ENCODE data around the gene ZEB2.

Gene ZEB2

DNA sequence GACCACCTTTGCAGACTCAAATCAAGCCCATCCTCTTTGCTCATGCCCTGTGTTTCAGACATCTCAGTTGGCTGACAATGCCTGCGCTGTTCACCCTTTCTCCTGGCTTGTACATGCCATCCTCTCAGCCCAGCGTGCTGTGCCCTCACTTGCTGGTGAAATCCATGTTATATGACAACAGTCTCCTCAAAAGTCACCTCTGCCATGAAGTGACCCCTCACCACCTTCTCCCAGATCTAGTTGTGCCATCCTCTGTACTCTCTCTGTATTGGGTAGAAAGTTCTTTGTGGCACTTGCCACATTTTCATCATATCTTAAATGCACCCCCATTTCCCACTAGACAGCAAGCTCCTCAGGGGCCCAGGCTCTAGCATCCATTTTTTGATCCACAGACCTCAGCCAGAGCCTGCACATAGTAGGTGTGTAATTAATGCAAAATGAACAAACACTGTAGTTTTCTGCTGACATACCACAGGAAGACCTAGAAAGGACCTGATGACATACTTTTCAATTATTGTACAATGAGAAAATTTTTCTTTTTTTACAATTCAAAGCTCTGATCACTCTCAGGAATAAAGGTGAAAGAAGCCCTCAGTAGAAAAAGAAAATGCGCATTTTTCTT, 22.8 kb downstream of the ZEB2 start:
- in situ Hi-C loops (cut with HindIII; ENCODE audit: low sequenced_read_pairs): no loop called here

DNA sequence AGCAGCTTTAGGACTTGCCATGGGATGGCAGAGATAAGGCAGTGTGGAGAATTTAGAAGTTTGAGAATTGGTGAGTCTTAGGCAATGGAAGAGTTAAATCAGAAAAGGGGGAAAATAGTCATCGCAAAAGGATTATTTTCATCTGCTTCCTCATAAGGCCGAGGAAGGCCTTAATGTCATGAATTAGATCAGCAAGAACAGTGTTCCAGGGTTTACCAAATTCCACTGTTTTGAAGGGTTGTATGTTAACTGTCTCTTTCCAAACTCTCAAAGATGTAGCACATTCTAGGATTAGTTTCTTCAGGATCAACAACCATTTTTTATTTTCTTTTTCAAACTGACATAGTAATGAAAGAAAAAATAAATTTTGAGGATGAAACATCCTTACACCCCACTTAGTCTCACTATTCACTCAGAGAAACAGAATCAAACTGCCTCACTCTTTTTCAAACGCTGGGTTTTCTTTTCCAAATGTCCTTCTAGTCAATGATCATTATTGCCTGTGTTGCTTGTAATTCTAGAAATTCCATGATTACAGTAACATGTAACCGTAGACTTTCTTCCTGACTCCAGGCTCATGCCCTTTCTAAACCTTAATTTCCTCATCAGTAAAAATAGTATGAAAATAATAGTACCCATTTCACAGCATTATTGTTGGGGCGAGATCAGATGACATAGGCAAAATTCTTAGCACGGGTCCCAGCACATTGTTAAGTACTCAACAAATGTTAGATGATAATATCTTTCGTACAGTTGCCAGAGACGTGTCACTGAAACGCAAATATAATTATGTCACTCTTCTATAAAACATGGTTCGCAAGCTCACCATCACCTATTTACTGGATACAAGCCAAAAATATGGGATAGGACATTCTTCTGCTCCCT, 23.6 kb downstream of the ZEB2 start:
- in situ Hi-C loops (cut with HindIII; ENCODE audit: low sequenced_read_pairs): no loop called here

DNA sequence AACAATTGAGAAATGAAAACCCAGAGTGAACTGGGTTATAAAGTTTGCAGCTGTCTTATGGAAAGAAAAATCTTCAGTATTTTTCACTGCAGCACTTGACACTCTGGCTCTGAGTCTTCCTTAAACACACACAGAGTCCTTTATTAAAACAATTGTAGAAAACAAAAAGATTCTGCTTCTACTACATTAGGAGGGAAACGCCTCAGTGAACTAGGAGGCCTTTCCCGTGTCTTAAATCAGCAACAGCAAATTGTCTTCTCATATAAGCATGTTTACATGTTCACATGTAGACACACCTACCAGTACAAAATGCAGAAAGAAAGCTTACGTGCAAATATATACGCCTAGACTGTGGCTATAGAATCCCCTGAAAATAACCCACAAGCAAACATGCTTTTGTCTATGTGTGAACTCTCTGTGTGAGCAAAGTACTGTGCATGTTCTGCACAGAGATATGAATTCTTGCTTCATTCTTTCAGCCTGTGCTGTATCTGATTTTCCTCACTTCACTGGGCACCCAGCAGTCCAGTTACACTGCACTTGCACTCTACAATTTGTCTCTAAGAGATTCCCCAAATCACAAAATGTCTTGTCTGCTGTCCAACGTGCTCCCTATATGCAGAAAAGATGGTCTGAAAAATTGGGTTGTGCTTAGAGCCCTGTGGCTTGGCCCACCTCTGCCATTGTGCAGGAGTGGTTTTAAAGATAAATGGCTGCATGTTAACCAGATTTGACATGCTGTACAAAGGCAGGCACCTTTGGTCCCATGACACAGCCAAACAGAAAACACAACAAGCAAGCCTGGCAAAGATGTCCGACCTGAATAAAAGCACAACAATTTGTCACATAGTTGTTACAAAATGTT, 24.5 kb downstream of the ZEB2 start:
- in situ Hi-C loops (cut with HindIII; ENCODE audit: low sequenced_read_pairs): no loop called here

DNA sequence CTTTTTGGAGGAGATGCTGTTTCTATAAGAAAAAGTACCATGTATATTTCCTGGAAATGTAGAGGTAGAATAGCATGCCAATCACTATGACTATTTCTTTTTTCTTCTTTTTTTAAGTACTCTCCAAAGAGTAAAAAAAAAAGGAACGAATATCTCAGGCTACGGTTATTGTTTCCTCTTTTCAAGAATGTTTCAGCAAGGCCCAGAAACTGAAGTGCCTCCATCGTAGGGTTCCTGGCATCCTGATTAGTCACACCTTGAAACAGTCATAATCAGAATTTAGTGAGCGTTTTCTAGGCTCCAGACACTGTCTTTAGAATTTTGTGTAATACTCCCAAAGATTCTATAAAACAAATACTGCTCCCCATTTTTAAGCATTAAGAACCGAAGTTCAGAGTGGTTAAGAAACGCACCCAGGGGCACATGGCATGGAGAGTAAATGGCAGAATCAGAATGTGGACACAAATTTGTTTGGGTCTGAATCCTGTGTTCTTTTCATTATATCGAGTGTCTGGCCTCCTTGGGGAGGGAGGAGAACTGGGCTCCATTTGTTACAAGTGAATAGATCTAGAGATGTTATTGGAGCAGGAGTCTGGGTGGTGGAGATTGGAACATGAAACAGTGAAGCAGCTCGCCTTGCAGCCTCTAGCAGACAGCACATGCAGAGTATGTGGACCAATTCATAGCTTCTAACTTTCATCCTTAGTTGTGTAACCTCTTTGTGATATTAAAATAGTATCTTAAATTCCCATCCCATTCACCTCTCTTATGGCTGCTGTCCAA, 26.7 kb downstream of the ZEB2 start:
- in situ Hi-C loops (cut with HindIII; ENCODE audit: low sequenced_read_pairs): no loop called here

DNA sequence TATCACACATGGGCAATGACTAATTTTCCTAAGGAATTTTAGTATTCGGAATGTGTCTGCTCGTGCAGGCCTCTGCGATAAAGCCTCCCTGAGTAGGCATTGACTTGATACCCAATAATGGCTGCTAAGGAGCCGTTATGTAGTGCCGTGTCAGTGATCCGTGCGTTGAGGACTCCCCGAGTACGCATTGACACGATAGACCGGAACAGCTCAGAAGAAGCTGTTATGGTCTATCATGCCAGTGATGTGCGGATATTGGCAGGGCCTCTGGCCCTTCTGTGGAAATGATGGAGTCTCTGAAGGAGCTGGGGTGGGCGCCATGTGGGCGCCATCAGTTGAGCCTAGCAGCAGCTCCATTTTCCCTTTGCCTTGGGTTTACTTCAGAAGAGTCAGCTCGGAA, 29.1 kb downstream of the ZEB2 start:
- in situ Hi-C loops (cut with HindIII; ENCODE audit: low sequenced_read_pairs): no loop called here

DNA sequence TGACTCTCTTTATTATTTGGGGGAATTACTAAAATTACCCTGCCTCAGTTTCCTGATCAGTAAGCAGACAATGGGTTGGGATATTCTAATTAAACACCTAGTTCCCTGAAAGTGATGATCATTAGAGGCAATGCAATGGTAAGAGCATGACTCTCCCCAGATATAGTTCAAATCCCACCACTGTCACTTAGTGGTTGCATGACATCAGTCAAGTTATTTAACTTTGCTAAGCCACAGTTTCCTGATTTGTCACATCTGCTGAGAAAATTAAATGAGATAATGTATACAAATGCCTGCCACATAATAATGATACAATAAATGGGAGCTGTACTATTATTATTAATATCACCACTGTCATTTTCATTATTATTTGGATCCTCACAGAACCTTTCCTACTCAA, 29.9 kb downstream of the ZEB2 start:
- in situ Hi-C loops (cut with HindIII; ENCODE audit: low sequenced_read_pairs): no loop called here

DNA sequence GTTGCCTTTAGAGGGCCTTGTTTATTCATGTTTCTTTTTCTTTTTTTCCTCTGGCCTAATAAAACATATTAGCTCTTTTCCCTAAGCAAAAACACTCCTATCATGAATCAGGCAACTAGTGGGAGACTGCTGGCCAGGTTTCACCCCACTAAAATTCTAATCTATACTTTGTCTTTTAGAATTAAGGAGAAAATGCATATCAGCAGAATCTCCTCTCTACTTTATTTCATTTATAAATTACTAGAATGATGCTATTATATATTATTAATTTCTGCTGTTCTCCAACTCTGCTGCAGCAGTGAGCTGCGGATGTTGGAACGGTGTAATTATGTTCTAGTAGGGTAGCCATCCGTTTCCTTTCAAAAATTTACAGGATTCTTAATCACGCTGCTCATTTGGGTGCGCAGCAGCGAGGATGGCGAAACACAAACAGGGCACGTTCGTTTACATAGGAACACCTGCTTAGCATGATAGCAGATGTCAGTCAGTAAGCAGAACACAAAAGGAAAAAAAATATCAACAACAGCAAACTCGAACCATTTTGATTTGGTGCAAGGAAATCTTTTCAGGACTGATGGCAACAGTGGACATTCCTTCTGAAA, 30.5 kb downstream of the ZEB2 start:
- in situ Hi-C loops (cut with HindIII; ENCODE audit: low sequenced_read_pairs): no loop called here

DNA sequence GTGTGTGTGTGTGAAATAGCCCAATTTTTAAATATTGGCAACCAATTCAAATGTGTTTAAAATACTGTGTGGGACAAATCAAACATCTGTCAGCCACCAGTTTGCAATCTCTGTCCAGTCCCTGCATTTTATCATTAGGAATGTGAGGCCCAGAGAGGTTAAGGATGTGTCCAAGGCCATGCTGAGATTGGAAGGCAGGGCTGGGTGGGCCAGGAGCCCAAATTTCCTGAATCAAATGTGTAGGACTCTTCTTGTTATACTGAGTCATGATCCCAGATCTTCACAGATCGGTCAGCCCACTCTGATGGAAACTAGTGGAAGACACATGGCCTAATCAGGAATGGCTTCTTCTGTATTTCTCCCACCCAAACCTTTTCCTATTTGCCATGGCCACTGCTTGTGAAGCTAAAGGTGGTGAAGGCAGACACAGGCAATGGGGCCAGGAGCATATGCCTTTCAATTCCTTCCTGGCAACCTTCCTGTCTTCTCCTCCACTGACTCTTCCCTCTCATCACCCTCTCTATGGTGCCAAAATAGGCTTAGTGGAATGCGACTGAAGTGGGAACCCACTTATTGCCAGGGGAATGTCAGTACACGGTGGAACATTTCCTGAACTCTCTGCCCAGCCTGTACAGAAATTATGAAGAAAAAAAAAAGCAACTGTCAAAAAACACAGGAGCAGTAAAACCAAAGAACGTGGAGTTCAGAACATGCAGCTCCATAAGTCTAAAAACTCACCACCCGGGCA, 35.5 kb downstream of the ZEB2 start:
- in situ Hi-C loops (cut with HindIII; ENCODE audit: low sequenced_read_pairs): no loop called here

DNA sequence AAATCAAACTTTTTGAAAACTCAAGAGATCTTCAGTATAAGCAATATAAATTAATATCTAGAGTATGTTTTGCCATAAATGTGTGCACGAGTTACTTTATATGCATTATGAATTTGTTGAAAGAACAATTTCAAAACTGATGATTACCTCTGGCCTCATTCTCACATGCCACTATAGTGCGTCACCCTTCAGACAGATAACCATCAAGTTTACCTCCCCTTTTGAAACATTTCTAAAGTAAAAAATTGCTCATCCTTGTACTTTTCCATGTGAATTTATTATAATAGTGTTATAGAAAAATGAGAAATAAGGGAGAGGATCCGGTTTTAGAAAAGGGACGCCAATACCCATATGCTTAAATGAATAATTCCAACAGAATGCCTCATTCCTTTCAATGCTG, 38.3 kb downstream of the ZEB2 start:
- in situ Hi-C loops (cut with HindIII; ENCODE audit: low sequenced_read_pairs): no loop called here

DNA sequence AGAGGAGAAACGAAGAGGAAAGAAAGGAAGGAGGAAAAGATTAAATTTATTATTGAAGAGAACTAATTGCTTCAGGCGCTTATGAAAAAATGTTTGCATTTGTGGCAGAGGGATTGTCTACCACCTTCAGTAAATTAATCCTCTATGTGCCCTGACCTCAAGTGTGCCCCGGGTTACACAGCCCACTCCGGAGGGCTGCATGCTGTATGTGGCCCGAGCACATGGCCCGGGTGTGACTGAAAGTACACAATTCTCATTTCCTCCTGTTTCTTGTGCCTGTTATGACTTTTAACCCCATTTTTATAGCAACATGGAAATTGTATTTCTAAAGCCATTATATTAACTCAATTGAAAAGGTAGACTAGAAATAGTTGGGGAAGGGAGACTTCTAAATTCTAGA, 38.8 kb downstream of the ZEB2 start:
- in situ Hi-C loops (cut with HindIII; ENCODE audit: low sequenced_read_pairs): no loop called here

DNA sequence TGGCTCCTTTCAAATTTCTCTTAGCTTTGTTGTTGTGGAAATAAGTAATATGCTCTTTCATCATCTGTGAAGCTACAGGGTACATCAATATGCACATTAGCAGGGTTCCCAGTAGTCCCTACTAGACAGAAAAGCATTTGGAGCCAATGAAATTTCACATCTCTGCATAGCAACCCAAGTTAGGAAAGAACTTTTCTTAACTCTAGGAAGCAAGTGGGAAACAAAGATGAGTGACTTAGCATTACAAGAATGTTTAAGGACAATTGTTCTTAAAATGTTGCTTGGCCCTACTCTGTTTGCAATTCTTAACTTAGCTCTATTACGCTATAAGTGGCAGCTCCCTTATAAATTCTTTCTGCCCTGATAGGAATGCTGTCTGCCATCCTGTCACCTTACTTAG, 39.6 kb downstream of the ZEB2 start:
- in situ Hi-C loops (cut with HindIII; ENCODE audit: low sequenced_read_pairs): no loop called here

DNA sequence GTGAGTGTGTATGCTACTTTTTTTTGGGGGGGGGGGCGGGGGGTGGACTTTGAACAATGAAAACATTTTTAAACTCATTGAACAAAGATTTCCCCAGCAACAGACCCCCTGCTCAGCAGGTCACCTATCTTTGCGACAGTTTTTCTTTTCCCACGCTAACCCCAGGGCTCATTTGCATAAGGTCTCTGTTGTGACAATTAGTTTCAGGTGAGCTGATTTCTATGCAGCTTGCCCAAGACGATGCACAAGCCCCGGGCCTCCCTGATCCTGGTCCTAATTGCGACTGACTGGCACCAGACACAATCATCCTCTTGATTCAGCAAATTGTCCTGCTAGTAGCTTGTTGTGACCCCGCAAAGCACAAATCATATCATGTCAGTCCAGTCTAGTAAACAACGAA, 40.3 kb downstream of the ZEB2 start:
- in situ Hi-C loops (cut with HindIII; ENCODE audit: low sequenced_read_pairs): no loop called here

DNA sequence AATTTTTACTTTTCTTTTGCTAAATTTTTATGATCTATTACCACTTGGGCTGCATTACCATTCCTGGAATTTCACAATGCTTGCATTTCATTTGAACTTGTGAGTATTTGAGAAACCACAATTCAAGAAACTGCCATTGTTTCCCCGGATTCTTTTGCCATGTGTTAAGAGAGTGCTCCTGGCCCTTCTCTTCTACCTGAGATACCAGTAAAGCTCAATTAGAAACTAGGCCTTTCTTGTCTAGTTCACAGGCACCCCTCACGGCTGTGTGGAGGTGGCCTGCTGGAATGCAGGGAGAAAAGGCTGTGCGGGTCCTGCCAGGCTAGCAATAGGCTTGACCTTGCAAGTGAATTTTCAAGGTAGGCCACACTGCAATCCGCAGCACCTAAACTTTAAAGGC, 40.8 kb downstream of the ZEB2 start:
- in situ Hi-C loops (cut with HindIII; ENCODE audit: low sequenced_read_pairs): no loop called here

DNA sequence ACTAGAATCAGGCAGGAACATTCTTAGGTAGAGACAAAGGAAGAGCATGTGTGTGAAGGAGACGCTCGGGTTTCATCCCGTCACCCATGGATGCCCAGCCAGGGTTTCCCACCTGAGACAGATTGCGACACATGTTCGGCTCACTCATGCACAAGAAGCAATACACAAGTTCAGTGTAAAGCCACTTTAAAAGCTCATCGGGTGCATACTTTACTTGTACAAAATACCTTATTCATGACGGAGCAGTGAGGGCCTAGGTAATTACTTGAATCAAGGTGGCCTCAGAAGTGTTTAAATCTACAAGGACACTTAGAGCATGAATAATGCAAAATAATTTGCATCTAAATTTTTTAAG, 42.0 kb downstream of the ZEB2 start:
- in situ Hi-C loops (cut with HindIII; ENCODE audit: low sequenced_read_pairs): no loop called here

DNA sequence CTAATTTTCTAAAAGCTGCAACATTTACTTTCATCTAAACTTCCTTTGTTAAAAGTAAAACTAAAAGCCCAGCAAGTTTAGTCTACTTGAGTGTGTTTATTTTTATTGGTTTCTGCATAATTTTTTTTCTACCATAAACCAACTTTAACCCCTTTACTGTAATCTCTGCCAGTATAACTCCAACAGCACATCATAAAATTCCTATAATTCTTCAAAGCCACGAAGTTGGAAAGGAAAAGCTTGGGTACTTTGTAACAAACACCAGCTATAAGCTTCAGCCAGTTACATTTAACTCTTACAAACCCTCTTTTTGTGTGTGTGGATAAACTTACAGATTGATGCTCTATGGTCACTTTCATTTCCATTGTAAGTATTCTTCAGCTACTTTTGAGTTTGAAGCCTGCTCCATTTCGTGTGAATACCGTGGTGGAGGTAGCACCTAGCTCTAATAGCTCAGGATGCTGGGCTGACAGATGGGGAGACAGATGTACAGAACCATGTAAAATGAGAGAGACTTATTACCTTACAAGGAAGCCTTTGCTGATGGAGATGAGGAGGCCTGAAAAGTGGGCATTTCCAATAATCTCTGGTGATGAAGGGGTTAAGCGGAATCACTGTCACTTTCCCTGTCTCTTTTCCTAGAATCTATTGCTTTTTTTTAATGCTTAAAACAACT, 42.5 kb downstream of the ZEB2 start:
- in situ Hi-C loops (cut with HindIII; ENCODE audit: low sequenced_read_pairs): no loop called here

DNA sequence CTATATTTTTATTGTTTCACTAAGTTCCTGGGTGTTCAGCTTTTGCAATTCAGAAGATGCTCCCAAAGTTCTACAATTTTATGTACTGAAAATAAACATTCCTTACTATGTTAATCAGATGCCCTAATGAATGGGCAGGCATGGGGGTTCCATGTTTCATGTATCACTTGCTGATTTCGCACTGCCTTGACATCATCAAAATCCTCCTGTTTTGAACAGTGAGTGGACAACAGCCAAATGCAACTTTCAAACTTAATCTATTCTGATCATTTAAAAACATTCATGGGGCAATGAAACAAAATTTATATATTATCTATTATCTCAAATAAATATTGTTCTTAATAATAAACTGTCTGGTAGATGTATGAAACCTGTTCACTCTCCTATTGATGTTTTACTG, 43.2 kb downstream of the ZEB2 start:
- in situ Hi-C loops (cut with HindIII; ENCODE audit: low sequenced_read_pairs): no loop called here

DNA sequence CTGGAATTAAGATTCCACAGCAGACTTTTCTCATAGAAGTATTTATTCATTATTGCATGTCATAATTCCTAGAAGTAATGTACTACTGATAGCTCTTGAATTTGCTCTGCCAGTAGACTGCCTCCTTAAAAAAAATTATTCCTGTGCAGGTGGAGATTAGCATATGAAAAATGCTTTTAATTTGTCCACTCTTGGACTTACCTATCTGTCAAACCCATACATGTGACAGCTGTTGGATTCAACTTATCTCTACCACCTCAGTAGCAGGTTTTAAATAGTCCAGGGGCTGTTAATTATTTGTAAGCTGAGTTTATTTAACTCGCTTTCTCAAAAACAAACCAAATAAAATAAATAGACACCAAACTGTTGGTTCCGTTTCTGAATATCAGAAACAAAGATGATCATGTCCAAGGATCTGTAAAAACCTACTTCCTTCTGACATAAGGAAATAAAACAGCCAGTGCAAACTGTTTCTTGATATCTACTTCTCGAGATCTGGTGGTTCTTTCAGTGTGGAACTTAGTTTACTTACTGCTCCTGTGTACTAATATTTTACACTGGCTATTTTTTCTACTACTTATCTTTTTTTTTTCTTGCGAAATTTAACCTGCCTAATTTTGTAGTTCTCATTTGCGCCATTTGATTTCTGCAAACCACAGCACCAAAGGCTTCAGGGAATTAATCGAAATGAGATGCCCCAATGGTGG, 44.2 kb downstream of the ZEB2 start:
- in situ Hi-C loops (cut with HindIII; ENCODE audit: low sequenced_read_pairs): no loop called here

DNA sequence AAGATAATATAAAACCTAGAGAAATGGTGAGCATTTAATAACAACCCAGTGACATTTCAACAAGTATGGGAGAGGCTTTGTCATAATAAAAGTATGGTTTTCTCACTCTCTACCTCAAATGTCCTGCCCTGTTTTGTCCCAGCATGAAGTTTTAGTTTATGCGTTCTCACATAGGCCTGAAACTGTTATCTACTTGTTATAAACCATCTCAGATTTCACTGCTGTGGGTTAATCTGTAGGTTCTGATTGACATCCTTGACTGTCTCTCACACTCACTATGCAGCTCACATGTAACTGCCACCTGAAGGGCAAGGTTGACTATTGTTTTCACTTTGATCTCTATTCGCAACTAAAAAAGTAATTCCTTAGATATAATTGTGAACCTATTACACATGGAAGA, 44.9 kb downstream of the ZEB2 start:
- in situ Hi-C loops (cut with HindIII; ENCODE audit: low sequenced_read_pairs): no loop called here

DNA sequence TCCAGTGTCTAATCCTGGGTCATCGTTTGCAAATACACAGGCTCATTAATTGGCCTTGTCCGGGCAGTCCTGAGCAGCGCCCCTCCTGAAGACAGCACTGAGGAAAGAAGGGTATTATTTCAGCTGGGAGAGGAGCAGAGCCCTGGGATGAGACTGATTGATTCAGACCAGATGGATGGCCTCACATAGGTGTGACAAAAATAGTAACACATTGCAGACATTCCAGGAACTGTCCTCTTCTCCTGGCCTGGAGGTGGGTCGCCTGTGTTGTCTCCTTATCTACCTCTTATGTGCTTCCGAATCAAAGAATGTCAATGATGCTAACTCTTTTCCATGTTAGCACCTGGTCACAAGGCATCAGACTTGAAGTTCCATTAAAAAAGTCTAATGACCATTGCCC, 45.9 kb downstream of the ZEB2 start:
- in situ Hi-C loops (cut with HindIII; ENCODE audit: low sequenced_read_pairs): no loop called here

Data from endothelial cell of hepatic sinusoid (primary cell).